GM18951 (cell line): ENCODE measurements around the gene NPC1.

Source experiments
- POLR2A ChIP-seq: IDR thresholded peaks from 4 replicates; pipeline ENCODE4 v1.6.1; 2011; ENCODE audit warnings: mild to moderate bottlenecking; ENCODE audit not compliant: insufficient read length, insufficient read depth; ENCODE audit errors: extremely low read depth
- in situ Hi-C: fragments of 300-500 bp; cut with MboI; formaldehyde crosslinking; loops from one replicate; pipeline ENCODE4 v1.12.0; 2022; ENCODE audit warnings: low sequenced_read_pairs, mixed read lengths, inconsistent platforms; ENCODE audit not compliant: unreplicated experiment

The NPC1 gene

DNA sequence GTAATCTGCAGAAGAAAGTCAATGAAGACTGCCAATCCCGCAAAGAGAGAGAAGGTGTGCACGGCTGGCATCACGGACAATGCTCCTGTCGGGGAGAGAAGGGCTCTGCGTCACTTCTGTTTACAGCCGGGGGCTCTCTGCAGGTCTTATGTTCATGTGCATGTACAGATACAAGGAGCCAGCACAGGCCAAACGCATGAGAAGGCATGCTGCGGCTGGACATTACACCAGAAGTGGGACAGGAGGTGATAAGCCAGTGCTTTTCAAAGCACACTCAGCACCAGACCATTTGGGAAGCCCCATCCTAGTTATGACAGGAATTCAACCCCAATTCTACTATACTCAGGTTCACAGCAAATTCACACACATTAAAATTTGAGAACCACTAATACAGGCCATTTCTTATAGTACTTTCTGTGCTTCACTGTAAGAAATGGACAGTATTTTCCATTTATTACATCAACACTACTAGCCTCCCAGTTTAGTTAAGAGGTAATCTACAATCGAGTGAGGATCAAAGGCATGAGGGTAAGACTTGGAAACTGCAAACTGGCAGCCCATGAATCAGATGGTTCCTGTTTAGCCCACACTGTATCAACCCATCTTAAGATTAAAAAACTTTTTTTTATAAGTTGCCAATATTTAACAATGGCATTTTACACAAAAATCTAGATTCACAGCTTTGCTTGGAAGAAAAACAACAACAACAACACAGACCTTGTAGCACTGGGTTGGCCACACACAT lies 44.8 kb downstream of the NPC1 start:
- in situ Hi-C loops = no loop called here
- no peak for TF ChIP-seq POLR2A

DNA sequence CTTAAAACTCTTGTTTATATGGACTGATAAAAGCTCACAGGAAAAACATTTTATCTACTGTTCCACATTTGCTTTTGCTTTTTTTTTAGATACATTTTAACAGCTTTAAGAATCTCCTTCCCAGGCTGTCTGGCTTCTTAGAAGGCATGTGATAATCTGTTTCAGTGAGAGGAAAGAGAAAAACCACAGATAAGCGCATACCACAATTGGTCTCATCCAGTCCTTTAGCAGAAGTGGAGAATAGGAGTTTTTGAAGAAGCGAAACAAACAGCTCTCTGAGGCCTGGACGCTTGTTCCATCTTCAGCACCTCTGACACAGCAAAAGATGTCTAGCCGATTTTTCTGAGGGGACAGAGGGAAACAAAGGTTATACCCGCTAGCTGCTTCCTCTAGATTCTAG lies 45.4 kb downstream of the NPC1 start:
- no peak for TF ChIP-seq POLR2A
- in situ Hi-C loops = no loop called here

DNA sequence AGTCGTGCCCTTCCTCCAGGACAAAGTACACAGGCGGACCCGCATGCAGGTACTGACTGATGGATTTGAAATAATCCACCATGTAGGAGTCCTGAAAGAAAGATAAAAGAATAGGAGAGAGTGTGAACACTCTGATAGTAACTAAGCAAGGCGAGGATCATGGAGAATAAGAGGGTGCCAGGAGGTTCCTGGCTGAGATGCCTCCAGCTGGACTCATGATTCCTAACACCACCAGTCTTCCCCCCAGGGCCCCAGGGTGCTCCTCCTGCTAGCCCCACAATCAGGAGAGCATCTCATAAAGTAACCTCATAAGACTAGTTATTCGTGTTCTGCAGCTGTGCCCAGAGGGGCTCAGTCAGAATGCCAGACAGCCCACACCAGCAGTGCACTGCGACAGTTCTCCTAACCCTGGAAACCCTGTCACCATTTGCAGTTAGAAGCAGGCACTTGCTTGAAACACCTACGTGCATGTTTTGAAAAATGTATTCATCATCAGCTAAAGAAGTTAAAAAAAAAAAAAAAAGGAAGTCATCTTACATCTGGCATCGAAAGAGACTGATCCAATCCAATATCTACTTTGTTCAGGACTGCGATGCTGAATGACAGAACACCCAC lies 46.3 kb downstream of the NPC1 start:
- TF ChIP-seq POLR2A = no peak
- in situ Hi-C loops = no loop called here

DNA sequence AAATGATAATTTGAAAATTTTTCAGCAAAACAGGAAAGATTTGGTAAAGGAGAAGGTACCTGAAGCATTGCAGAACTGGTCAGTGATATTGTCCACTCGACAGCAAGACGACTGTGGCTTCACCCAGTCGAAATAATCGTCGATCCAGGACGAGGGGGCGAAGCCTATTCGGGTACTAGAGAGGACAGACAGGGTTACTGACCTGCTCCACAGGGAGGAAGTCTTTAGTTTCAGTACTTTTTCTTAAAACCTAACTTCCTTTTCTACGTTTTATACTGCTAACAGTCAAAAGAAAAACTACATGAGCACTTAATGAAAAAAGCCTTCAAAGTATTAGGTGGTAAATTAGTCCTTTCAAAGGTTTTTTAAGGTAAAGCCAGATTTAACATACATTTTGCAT lies 47.0 kb downstream of the NPC1 start:
- TF ChIP-seq POLR2A = no peak
- in situ Hi-C loops = no loop called here

- in situ Hi-C loops = no loop called here
- no peak for TF ChIP-seq POLR2A
These were observed 47.4 kb downstream of the NPC1 start for GRCh38 chr18:23538870-23539269.

DNA sequence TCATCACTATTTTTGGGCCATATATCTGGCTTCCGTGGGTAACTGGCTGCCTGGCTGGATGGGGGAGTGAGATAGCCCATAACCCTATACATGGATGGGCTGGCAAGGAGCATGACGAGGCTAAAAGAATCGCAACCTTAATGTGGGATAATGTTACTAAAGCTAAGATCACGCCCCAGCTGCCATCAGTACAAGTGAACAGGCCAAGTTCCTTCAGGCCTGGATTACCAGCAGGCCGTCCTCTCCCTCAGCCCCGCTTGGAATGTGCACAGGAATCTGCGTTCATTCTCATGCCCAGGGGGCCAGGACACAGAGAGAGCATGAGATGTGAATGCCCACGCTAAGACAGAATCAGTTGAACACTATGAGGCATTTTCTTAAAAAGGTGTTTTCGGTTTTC lies 48.3 kb downstream of the NPC1 start:
- in situ Hi-C loops = no loop called here
- no peak for TF ChIP-seq POLR2A

GRCh38 chr18:23537274-23537673 lies 49.0 kb downstream of the NPC1 start:
- no peak for TF ChIP-seq POLR2A
- in situ Hi-C loops = no loop called here

- TF ChIP-seq POLR2A = no peak
- in situ Hi-C loops = no loop called here
These were observed 50.1 kb downstream of the NPC1 start for GRCh38 chr18:23536204-23536603.

GRCh38 chr18:23534276-23534675 lies 52.0 kb downstream of the NPC1 start:
- TF ChIP-seq POLR2A = no peak
- in situ Hi-C loops = no loop called here

GRCh38 chr18:23532848-23533247 lies 53.5 kb downstream of the NPC1 start:
- no peak for TF ChIP-seq POLR2A
- in situ Hi-C loops = no loop called here

DNA sequence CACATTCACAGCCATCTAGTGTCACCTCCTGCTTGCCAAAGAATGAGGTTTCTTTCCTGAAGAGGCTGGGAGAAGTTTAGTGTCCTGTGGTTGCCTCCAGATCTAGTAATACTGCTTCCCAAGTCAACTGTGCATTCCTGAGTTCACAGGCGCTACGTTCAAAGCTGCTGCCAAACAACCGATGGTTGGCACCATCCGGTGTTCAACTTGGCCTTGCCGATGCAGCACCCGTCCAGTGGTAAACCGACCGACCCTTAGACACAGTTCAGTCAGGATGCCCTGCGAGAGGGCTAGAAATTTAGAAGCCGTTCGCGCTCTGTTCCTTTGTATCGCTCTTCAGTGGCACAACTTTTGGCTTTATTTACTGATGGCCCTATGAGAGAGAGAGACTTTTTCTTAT lies 54.4 kb downstream of the NPC1 start:
- in situ Hi-C loops = no loop called here

GRCh38 chr18:23530195-23530594 lies 56.1 kb downstream of the NPC1 start:
- in situ Hi-C loops = no loop called here
- no peak for TF ChIP-seq POLR2A

More for the DNA sequence above, 54.4 kb downstream of the NPC1 start:
- TF ChIP-seq POLR2A = no peak

DNA sequence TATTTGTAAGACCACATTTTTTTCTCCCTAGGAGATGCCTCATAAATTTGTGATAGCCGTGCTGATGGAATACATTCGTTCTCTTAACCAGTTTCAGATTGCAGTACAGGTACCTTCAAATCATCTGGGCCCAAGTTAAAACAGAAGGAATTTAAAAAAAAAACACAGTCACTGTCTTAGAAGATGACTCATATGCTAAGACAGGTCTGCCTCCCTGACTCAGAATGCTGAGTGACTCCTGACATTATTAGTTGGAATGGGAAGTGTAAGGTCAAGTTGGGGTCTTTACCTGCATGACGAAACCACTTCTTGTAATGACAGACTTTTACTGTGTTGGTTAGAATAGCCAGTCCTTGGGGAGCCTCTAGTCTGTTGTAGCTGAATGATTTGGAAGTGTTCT lies 56.7 kb downstream of the NPC1 start:
- in situ Hi-C loops = no loop called here

More for the DNA sequence above, 56.7 kb downstream of the NPC1 start:
- TF ChIP-seq POLR2A = no peak
